Measurements from ENCODE around the gene EXOC6B.

EXOC6B gene

GRCh38 chr2:72139471-72139873 lies 686.4 kb downstream of the EXOC6B start:
- no peak for DNase-seq

GRCh38 chr2:72138921-72139381 lies 686.9 kb downstream of the EXOC6B start:
- no peak for DNase-seq

- no peak for DNase-seq
Measured at GRCh38 chr2:72138011-72138881, 687.6 kb downstream of the EXOC6B start.

GRCh38 chr2:72137498-72138010 lies 688.3 kb downstream of the EXOC6B start:
- peak; percentile 61 for DNase-seq

GRCh38 chr2:72136933-72137497 lies 688.8 kb downstream of the EXOC6B start:
- DNase-seq = no peak

- no peak for DNase-seq
Measured at GRCh38 chr2:72136331-72136730, 689.5 kb downstream of the EXOC6B start.

- DNase-seq = no peak
Measured at GRCh38 chr2:72135921-72136320, 689.9 kb downstream of the EXOC6B start.

- no peak for DNase-seq
Measured at GRCh38 chr2:72134997-72135800, 690.6 kb downstream of the EXOC6B start.

- DNase-seq = no peak
Measured at GRCh38 chr2:72134408-72134996, 691.3 kb downstream of the EXOC6B start.

- DNase-seq = no peak
Measured at GRCh38 chr2:72133721-72134407, 692.0 kb downstream of the EXOC6B start.

GRCh38 chr2:72132981-72133720 lies 692.7 kb downstream of the EXOC6B start:
- no peak for DNase-seq

GRCh38 chr2:72131916-72132841 lies 693.7 kb downstream of the EXOC6B start:
- DNase-seq = no peak

GRCh38 chr2:72131371-72131891 lies 694.4 kb downstream of the EXOC6B start:
- no peak for DNase-seq

- DNase-seq = no peak
Measured at GRCh38 chr2:72130659-72131360, 695.0 kb downstream of the EXOC6B start.

- DNase-seq = no peak
Measured at GRCh38 chr2:72129681-72130340, 696.0 kb downstream of the EXOC6B start.

- no peak for DNase-seq
Measured at GRCh38 chr2:72128843-72129227, 697.0 kb downstream of the EXOC6B start.

- DNase-seq = no peak
Measured at GRCh38 chr2:72128059-72128842, 697.6 kb downstream of the EXOC6B start.
